LNCaP clone FGC (cell line): ENCODE data around the gene PCSK2.

Experiments
- DNase-seq: peaks from one replicate; pipeline ENCODE4 v3.0.0-alpha.2; 2011; ENCODE audit warnings: low read depth
- H3K4me3 ChIP-seq: 2 replicates; pipeline ENCODE4 v1.5.1; 2011; ENCODE audit warnings: mild to moderate bottlenecking, low read depth, low read length, control low read depth
- CTCF ChIP-seq: IDR thresholded peaks from 2 replicates; pipeline ENCODE4 v1.5.1; 2012; ENCODE audit warnings: mild to moderate bottlenecking; ENCODE audit not compliant: control insufficient read depth, insufficient read depth; ENCODE audit errors: extremely low read depth

Gene PCSK2

GRCh38 chr20:17304774-17305173 is 77.9 kb downstream of the PCSK2 start:
- no peak for DNase-seq
- no peak for TF ChIP-seq CTCF
- H3K4me3 ChIP-seq = no peak overlapping the region

- TF ChIP-seq CTCF = no peak
- no peak overlapping the region for H3K4me3 ChIP-seq
- DNase-seq = no peak
Measured at GRCh38 chr20:17306427-17306826, 79.6 kb downstream of the PCSK2 start.

GRCh38 chr20:17314264-17314663 is 87.4 kb downstream of the PCSK2 start:
- TF ChIP-seq CTCF = no peak
- H3K4me3 ChIP-seq = no peak overlapping the region

GRCh38 chr20:17315407-17316231 is 88.8 kb downstream of the PCSK2 start:
- H3K4me3 ChIP-seq = no peak overlapping the region
- no peak for TF ChIP-seq CTCF
- no peak for DNase-seq

More at GRCh38 chr20:17314264-17314663, 87.4 kb downstream of the PCSK2 start:
- DNase-seq = no peak

- no peak for TF ChIP-seq CTCF
- DNase-seq = no peak
- H3K4me3 ChIP-seq = no peak overlapping the region
Measured at GRCh38 chr20:17316316-17317038, 89.6 kb downstream of the PCSK2 start.

- no peak for DNase-seq
- H3K4me3 ChIP-seq = no peak overlapping the region
- TF ChIP-seq CTCF = no peak
Measured at GRCh38 chr20:17317341-17317740, 90.5 kb downstream of the PCSK2 start.
